Measurements from ENCODE around the gene GATAD2B. TPM values are rescaled to one million over a fixed set of nuclear protein-coding genes. Genes with fewer than 3 reads are reported as not detected.
A peak's percentile ranks its signal among the peaks of the same experiment; 100 is the strongest.

GATAD2B gene
- polyA plus RNA-seq, 2 of the 4 experiments (the other 2 are of a cell fraction): 4.9 to 8.2 TPM

DNA sequence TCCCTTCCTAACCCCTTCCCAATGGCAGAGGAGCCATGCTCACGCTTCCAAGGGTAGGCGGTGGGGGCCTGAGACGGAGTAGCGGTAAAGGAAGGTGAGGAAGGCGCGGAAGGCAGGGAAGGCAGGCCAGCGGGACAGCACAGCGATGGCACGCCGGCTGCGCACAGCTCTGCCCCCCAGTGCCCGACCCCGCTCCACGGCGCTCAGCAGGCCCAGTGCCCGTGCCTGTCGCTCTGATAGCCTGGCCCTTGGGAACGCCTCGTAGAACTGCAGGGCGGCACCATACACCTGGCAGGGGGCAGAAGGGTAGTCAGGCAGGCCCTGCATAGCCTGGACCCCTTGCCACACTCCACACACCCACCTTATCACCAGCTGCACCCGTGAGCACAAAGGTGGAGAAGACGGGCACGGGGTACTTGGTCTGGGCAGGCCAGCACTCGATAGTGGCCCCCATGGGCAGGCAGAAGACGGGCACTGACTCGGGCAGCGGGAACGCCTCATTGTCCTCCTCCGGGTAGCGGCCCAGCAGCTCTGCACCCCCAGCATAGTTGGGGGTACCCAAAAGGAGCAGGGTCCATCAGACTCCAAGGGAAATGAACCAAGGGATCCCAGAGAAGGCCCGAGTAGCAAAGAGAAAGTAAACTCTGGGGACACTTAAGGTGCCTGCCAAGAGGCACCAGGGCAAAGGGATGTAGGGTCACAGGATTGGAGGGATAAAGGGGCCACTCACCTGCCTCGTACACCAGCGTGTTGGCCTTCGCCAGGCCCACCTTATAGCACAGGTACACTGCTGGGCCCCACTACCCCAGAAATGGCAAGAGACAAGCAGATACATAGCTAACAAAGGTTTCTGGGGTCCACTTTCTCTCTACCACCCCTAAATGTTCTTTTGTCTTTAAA, 19.3 kb upstream of the GATAD2B start (continued):
- TF ChIP-seq, protein P1, sequence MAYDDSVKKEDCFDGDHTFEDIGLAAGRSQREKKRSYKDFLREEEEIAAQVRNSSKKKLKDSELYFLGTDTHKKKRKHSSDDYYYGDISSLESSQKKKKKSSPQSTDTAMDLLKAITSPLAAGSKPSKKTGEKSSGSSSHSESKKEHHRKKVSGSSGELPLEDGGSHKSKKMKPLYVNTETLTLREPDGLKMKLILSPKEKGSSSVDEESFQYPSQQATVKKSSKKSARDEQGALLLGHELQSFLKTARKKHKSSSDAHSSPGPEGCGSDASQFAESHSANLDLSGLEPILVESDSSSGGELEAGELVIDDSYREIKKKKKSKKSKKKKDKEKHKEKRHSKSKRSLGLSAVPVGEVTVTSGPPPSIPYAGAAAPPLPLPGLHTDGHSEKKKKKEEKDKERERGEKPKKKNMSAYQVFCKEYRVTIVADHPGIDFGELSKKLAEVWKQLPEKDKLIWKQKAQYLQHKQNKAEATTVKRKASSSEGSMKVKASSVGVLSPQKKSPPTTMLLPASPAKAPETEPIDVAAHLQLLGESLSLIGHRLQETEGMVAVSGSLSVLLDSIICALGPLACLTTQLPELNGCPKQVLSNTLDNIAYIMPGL (CRISPR knock-in tag; IDR thresholded peaks at IDR 0.05; ENCODE audit: borderline replicate concordance): no peak
- TF ChIP-seq, protein P2, sequence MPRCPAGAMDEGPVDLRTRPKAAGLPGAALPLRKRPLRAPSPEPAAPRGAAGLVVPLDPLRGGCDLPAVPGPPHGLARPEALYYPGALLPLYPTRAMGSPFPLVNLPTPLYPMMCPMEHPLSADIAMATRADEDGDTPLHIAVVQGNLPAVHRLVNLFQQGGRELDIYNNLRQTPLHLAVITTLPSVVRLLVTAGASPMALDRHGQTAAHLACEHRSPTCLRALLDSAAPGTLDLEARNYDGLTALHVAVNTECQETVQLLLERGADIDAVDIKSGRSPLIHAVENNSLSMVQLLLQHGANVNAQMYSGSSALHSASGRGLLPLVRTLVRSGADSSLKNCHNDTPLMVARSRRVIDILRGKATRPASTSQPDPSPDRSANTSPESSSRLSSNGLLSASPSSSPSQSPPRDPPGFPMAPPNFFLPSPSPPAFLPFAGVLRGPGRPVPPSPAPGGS (IDR thresholded peaks at IDR 0.05): no peak
- TF ChIP-seq KDM5A (IDR thresholded peaks at IDR 0.05): no peak
- TF ChIP-seq, protein P3, sequence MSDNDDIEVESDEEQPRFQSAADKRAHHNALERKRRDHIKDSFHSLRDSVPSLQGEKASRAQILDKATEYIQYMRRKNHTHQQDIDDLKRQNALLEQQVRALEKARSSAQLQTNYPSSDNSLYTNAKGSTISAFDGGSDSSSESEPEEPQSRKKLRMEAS (IDR thresholded peaks at IDR 0.05): no peak
- TF ChIP-seq ZNF302 (CRISPR knock-in tag; IDR thresholded peaks at IDR 0.05): no peak
- TF ChIP-seq POLR2AphosphoS2 (conservative IDR thresholded peaks at IDR 0.05; ENCODE audit: low read length): no peak
- TF ChIP-seq NFE2L2 (conservative IDR thresholded peaks at IDR 0.05; ENCODE audit: low read length): no peak
- TF ChIP-seq ZFP36 (IDR thresholded peaks at IDR 0.05; ENCODE audit: borderline replicate concordance, partially characterized antibody): no peak

DNA sequence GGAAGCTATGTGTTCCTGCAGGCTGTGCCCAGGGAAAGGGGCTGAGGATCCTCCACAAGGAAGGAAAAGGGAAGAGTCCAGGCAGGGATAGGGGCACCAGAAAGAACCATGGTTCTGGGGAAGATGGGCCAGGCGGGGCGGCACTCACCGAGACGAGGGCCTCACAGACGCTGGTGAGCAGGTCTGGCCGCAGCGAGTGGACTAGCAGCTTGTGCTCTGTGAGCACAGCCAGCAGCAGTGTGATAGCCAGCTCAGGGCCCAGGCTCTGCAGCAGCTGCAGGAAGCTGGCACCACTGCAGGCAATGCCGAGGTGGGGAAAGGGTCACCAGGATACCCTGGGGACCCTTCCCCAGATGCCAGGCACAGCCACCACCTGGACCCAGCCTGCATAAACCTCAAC, 18.0 kb upstream of the GATAD2B start:
- Histone ChIP-seq H3K4me3 (no peak overlapping the region), H3K4me2 (no peak overlapping the region), H3K27ac (no peak overlapping the region), H3K4me1 (peaks cover 11% of the 10 kb centered on the region; the same call in 1 of the 3 replicates), H3K9me3 (no peaks in the 10 kb centered on the region)
- FAIRE-seq: no peak
- no peak for ATAC-seq
- ChIA-PET POLR2A (interaction anchor here (1.3 kb wide), 1 partner anchor 50 kb away, joined by 4 read pairs; the partner anchor contains the start of gene RPS27), CTCF (interaction anchor here (0.6 to 3.2 kb wide), 4 partner anchors 14 to 46 kb away, joined by 3 to 16 read pairs (median 4); partner anchors contain the start of gene RAB13)
- no peak for TF ChIP-seq BHLHE40 (IDR thresholded peaks at IDR 0.05; ENCODE audit: low read depth, low read length)
- TF ChIP-seq, protein P4, sequence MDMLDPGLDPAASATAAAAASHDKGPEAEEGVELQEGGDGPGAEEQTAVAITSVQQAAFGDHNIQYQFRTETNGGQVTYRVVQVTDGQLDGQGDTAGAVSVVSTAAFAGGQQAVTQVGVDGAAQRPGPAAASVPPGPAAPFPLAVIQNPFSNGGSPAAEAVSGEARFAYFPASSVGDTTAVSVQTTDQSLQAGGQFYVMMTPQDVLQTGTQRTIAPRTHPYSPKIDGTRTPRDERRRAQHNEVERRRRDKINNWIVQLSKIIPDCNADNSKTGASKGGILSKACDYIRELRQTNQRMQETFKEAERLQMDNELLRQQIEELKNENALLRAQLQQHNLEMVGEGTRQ (IDR thresholded peaks at IDR 0.05): no peak
- TF ChIP-seq ESRRA (IDR thresholded peaks at IDR 0.05; ENCODE audit: borderline replicate concordance, low read length): no peak
- no peak for DNase-seq (ENCODE audit: low read depth in 1 of 2, low spot score in 1 of 2)
- WGBS (ENCODE audit: missing lambda C conversion rate): 92% methylated on average over 8 of the region's 8 CpGs

DNA sequence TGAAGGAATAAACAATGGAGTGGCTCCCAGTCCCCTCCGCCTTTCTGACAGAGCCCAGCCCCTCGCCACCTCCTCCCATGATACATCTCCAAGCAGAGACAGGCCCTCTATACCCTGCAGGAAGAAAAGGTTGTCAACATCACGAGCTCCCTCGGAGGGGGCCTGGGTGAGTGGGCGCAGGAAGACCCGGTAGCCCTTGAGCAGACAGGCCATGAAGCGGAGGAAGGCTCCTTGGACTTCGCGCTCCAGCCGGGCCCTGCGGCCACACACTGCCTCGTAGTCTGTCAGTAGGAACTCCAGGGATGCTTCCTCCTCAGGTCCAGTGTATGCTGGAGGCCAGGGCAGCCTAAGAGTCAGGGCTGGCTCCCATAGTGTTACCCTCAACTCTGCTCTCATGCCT, 16.7 kb upstream of the GATAD2B start:
- DNase-seq (ENCODE audit: low read depth in 1 of 2, low spot score in 1 of 2): no peak
- no peak overlapping the region for H3K4me2 ChIP-seq
- H3K9me3 ChIP-seq: no peaks in the 10 kb centered on the region
- peak in 1 of 2 experiments; percentile 13; a peak in 2 of 6 replicates for ATAC-seq
- POLR2A ChIA-PET: no interaction called here
- CTCF ChIA-PET: interaction anchor here (0.5 to 1.6 kb wide), 5 partner anchors 16 to 490 kb away, joined by 3 to 6 read pairs (median 4); partner anchors contain the start of gene RAB13
- 0 out of 3 replicates have a peak, but pooled peaks cover 3% of the 10 kb centered on the region for H3K4me1 ChIP-seq
- no peak overlapping the region for H3K4me3 ChIP-seq
- no peak for FAIRE-seq
- 97% methylated on average over 12 of the region's 12 CpGs for WGBS (ENCODE audit: missing lambda C conversion rate)
- TF ChIP-seq, protein P4 (IDR thresholded peaks at IDR 0.05): no peak
- TF ChIP-seq ESRRA (IDR thresholded peaks at IDR 0.05; ENCODE audit: borderline replicate concordance, low read length) (no peak), RFX5 (IDR thresholded peaks at IDR 0.05) (no peak), CEBPB (IDR thresholded peaks at IDR 0.05) (no peak), GATA3 (IDR thresholded peaks at IDR 0.05; ENCODE audit: borderline replicate concordance) (no peak), CBX2 (IDR thresholded peaks at IDR 0.05; ENCODE audit: borderline replicate concordance, low read depth) (no peak), RNF2 (IDR thresholded peaks at IDR 0.05; ENCODE audit: borderline replicate concordance, low read depth) (no peak)
- H3K27ac ChIP-seq: no peak overlapping the region
